Psoas muscle (tissue), 8 donors: ENCODE results near the gene LRFN3. TPM values are rescaled to one million over a fixed set of nuclear protein-coding genes. Genes with fewer than 3 reads are reported as not detected.
"Not testable (repeated sequence)": the region's sequence is repeated elsewhere in the genome, so short reads cannot be mapped to it uniquely, and the experiment has no call there.

Source experiments
- ATAC-seq, 4 donors: fragments of 200-7000 bp; cut with Tn5 transposase; one replicate each; pipeline ENCODE4 v1.9.1; 2020; ENCODE audit warnings: moderate library complexity in 3 of 4, mild to moderate bottlenecking in 2 of 4
- DNase-seq, 2 donors: peaks; one replicate each; pipeline ENCODE4 v3.0.0-alpha.2; 2020
- H3K27ac ChIP-seq: fragments of 200-600 bp; one replicate; pipeline ENCODE4 v1.8.0; 2022
- H3K27me3 ChIP-seq, 3 donors: fragments of 200-600 bp in 1 of 3; one replicate each; pipeline versions ENCODE4 v1.6.1 to v1.8.0; 2013 to 2022; ENCODE audit warnings: low read length in 2 of 3, mild to moderate bottlenecking in 2 of 3, moderate library complexity in 1 of 3; ENCODE audit not compliant: insufficient read depth in 3 of 3
- H3K36me3 ChIP-seq, 2 donors: fragments of 200-600 bp in 1 of 2; one replicate each; pipeline versions ENCODE4 v1.6.1 to v1.8.0; 2013 to 2022; ENCODE audit warnings: low read depth in 1 of 2, mild to moderate bottlenecking in 1 of 2, moderate library complexity in 1 of 2; ENCODE audit not compliant: insufficient read depth in 1 of 2
- H3K4me1 ChIP-seq: fragments of 200-600 bp; one replicate; pipeline ENCODE4 v1.8.0; 2022
- H3K4me3 ChIP-seq: fragments of 200-600 bp; one replicate; pipeline ENCODE4 v1.8.0; 2022; ENCODE audit warnings: mild to moderate bottlenecking
- H3K9me3 ChIP-seq: fragments of 200-600 bp; one replicate; pipeline ENCODE4 v1.8.0; 2022
- CTCF ChIP-seq: fragments of 200-600 bp; IDR thresholded peaks from one replicate; pipeline ENCODE4 v1.8.0; 2022; ENCODE audit warnings: antibody characterized with exemption
- WGBS, 3 donors: extraction: QIAGEN DNeasy Blood & Tissue Kit; methylation state at CpG; one replicate each; pipeline versions ENCODE4 v1.1.6 to v1.1.7; 2013; 5-methylcytosine and 5-hydroxymethylcytosine counted together
- intact Hi-C, 2 donors: fragments of 100-400 bp; cut with DNase I; formaldehyde crosslinking; loops; one replicate each; pipeline versions ENCODE4 v1.11.0 to v1.14.2; 2022
- polyA plus RNA-seq, 3 donors: library from polyadenylated mRNA; stranded (reverse); fragments of 200-250 nt; gene quantifications; one replicate each; pipeline ENCODE4 v1.2.3, GENCODE V29; 2013
- total RNA-seq, 4 donors: library from RNA; stranded (reverse); fragmentation: NEBNext Ultra II Directional in 2 of 4; extraction: Animal tissue kit (Norgen Biotek cat#: 25700) in 2 of 4; gene quantifications; one replicate each; pipeline versions ENCODE4 v1.2.1 to v1.2.4, GENCODE V29; 2021 to 2023
- donor health status: healthy with polysubstance abuse.
- donor health status: DM: no; HTN: no; CAD: no; lungs with moderate emphysema.
- donor health status: Bipolar disorder and iron deficiency.
- donor health status: healthy.
- donor health status: DM: yes; HTN: yes; CAD: no.
- donor health status: DM: no; HTN: no; CAD: no.
- donor health status: DM: no; HTN: no; CAD: no.
- donor health status: DM: yes; HTN: yes; CAD: no.

LRFN3 gene
- total and polyA plus RNA-seq, 7 donors: 7.2 to 25.6 (median 10.7) TPM

GRCh38 chr19:35977446-35978222 lies 41.5 kb downstream of the LRFN3 start:
- no peak for TF ChIP-seq CTCF
- DNase-seq (no peak), ATAC-seq (no peak)
- Histone ChIP-seq H3K27ac (no peak overlapping the region), H3K27me3 (peaks cover 0 to 17% (median 14%) of the 10 kb centered on the region in 3 donors), H3K4me3 (no peak overlapping the region), H3K9me3 (no peaks in the 10 kb centered on the region), H3K36me3 (no peaks in the 10 kb centered on the region), H3K4me1 (no peaks in the 10 kb centered on the region)
- intact Hi-C loops: no loop called here
- WGBS, 3 donors: 42 to 49% (median 48%) methylated on average over 14 of the region's 14 CpGs

DNA sequence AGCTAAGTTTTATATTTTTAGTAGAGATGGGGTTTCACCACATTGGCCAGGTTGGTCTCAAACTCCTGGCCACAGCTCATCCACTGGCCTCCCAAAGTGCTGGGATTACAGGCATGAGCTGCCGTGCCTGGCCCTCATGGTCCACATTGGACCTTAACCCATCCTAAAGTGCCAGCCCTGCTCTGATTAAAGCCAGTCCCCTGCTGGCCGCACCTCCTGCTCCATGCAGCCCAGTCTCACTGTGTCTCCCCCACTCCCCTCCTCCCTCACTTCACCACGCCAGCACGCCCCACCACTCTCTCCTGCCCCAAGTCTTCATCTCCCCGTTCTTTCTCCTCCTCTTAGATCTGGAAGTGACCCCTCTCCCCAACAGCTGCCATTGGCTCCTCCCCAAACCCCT lies 42.1 kb downstream of the LRFN3 start:
- no peaks in the 10 kb centered on the region for H3K4me1 ChIP-seq
- H3K9me3 ChIP-seq: no peaks in the 10 kb centered on the region
- TF ChIP-seq CTCF: no peak
- 25 to 30% (median 28%) methylated on average over 5 of the region's 5 CpGs for WGBS, 3 donors
- H3K36me3 ChIP-seq: no peaks in the 10 kb centered on the region
- ATAC-seq: no peak
- intact Hi-C loops: no loop called here
- no peak overlapping the region for H3K4me3 ChIP-seq
- H3K27me3 ChIP-seq: peaks cover 0 to 17% (median 14%) of the 10 kb centered on the region in 3 donors
- no peak overlapping the region for H3K27ac ChIP-seq
- DNase-seq: no peak

- no peak for DNase-seq
- H3K4me3 ChIP-seq: no peak overlapping the region
- no peak for ATAC-seq
- no peak for TF ChIP-seq CTCF
- peaks cover 0 to 17% (median 14%) of the 10 kb centered on the region in 3 donors for H3K27me3 ChIP-seq
- WGBS, 3 donors: 51 to 57% (median 52%) methylated on average over 20 of the region's 20 CpGs
- H3K36me3 ChIP-seq: no peaks in the 10 kb centered on the region
- no peaks in the 10 kb centered on the region for H3K9me3 ChIP-seq
- intact Hi-C loops: no loop called here
- no peak overlapping the region for H3K27ac ChIP-seq
- no peaks in the 10 kb centered on the region for H3K4me1 ChIP-seq
These were observed 42.7 kb downstream of the LRFN3 start for GRCh38 chr19:35978832-35979365.

DNA sequence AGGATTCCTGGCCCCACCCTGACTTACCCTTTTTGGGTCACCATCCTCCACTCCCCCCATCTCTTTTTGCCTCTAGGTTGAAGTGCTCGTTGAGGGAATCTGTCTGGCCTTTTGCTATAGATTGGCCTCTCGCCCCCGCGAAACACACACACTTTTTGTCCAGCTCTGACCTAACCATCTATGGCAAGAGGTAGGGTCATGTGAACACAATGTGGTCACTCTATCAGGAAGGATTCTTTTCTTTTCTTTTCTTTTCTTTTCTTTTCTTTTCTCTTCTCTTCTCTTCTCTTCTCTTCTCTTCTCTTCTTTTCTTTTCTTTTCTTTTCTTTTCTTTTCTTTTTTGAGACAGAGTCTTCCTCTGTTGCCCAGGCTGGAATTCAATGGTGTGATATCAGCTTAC lies 44.8 kb downstream of the LRFN3 start:
- H3K27me3 ChIP-seq: peaks cover 0 to 31% (median 19%) of the 10 kb centered on the region in 3 donors
- 73 to 86% (median 79%) methylated on average over 4 of the region's 4 CpGs for WGBS, 3 donors

GRCh38 chr19:35983177-35983576 lies 47.0 kb downstream of the LRFN3 start:
- Histone ChIP-seq H3K27me3 (peaks cover 0 to 39% (median 21%) of the 10 kb centered on the region in 3 donors), H3K4me1 (no peaks in the 10 kb centered on the region), H3K4me3 (no peak overlapping the region), H3K27ac (no peak overlapping the region), H3K9me3 (no peaks in the 10 kb centered on the region), H3K36me3 (no peaks in the 10 kb centered on the region)
- ATAC-seq (no peak), DNase-seq (no peak)
- intact Hi-C loops: no loop called here
- 72 to 75% (median 74%) methylated on average over 8 of the region's 8 CpGs for WGBS, 3 donors
- no peak for TF ChIP-seq CTCF

More for the DNA sequence above, 44.8 kb downstream of the LRFN3 start:
- H3K9me3 ChIP-seq, H3K4me1 ChIP-seq, H3K27ac ChIP-seq, intact Hi-C loops, DNase-seq, H3K4me3 ChIP-seq, H3K36me3 ChIP-seq, ATAC-seq: not testable (repeated sequence)
